GM12874 (cell line): ENCODE results near the gene SPATS2.

Experiments
- CTCF ChIP-seq: IDR thresholded peaks from 2 replicates; pipeline ENCODE4 v1.5.1; 2011; ENCODE audit warnings: low read depth, mild to moderate bottlenecking, control low read depth, low read length, moderate library complexity; ENCODE audit not compliant: insufficient read depth

The SPATS2 gene

GRCh38 chr12:49377386-49377785 is 10.1 kb downstream of the SPATS2 start:
- no peak for TF ChIP-seq CTCF

GRCh38 chr12:49388682-49389386 is 21.6 kb downstream of the SPATS2 start:
- TF ChIP-seq CTCF = peak; percentile 60

GRCh38 chr12:49389387-49389703 is 22.1 kb downstream of the SPATS2 start:
- no peak for TF ChIP-seq CTCF

GRCh38 chr12:49397000-49397399 is 29.7 kb downstream of the SPATS2 start:
- no peak for TF ChIP-seq CTCF

- no peak for TF ChIP-seq CTCF
These were observed 33.0 kb downstream of the SPATS2 start for GRCh38 chr12:49400304-49400703.

GRCh38 chr12:49403971-49404450 is 36.7 kb downstream of the SPATS2 start:
- TF ChIP-seq CTCF = no peak

- no peak for TF ChIP-seq CTCF
These were observed 37.7 kb downstream of the SPATS2 start for GRCh38 chr12:49404956-49405355.
